IPS-20b (cell line): ENCODE data around the gene SLC22A4.

Experiments
- H3K27ac ChIP-seq: one replicate; pipeline ENCODE4 v1.5.1; 2013; ENCODE audit warnings: low read length
- H3K27me3 ChIP-seq: 2 replicates; pipeline ENCODE4 v1.6.1; 2013; ENCODE audit warnings: mild to moderate bottlenecking, low read length, inconsistent platforms; ENCODE audit not compliant: insufficient read depth
- H3K36me3 ChIP-seq: 2 replicates; pipeline ENCODE4 v1.6.1; 2013; ENCODE audit warnings: low read depth, mild to moderate bottlenecking, inconsistent platforms, low read length, moderate library complexity; ENCODE audit not compliant: insufficient read depth
- H3K4me1 ChIP-seq: 2 replicates; pipeline ENCODE4 v1.6.1; 2013; ENCODE audit warnings: mild to moderate bottlenecking, control low read depth, inconsistent platforms, low read length, moderate library complexity; ENCODE audit not compliant: insufficient read depth
- H3K4me3 ChIP-seq: 2 replicates; pipeline ENCODE4 v1.5.1; 2013; ENCODE audit warnings: mild to moderate bottlenecking, low read length, inconsistent platforms
- H3K9ac ChIP-seq: 2 replicates; pipeline ENCODE4 v1.6.1; 2013; ENCODE audit warnings: low read depth, mild to moderate bottlenecking, inconsistent platforms, low read length, moderate library complexity
- H3K9me3 ChIP-seq: 2 replicates; pipeline ENCODE4 v1.6.1; 2013; ENCODE audit warnings: mild to moderate bottlenecking, low read depth, low read length, inconsistent platforms; ENCODE audit not compliant: insufficient read depth

SLC22A4 gene

DNA sequence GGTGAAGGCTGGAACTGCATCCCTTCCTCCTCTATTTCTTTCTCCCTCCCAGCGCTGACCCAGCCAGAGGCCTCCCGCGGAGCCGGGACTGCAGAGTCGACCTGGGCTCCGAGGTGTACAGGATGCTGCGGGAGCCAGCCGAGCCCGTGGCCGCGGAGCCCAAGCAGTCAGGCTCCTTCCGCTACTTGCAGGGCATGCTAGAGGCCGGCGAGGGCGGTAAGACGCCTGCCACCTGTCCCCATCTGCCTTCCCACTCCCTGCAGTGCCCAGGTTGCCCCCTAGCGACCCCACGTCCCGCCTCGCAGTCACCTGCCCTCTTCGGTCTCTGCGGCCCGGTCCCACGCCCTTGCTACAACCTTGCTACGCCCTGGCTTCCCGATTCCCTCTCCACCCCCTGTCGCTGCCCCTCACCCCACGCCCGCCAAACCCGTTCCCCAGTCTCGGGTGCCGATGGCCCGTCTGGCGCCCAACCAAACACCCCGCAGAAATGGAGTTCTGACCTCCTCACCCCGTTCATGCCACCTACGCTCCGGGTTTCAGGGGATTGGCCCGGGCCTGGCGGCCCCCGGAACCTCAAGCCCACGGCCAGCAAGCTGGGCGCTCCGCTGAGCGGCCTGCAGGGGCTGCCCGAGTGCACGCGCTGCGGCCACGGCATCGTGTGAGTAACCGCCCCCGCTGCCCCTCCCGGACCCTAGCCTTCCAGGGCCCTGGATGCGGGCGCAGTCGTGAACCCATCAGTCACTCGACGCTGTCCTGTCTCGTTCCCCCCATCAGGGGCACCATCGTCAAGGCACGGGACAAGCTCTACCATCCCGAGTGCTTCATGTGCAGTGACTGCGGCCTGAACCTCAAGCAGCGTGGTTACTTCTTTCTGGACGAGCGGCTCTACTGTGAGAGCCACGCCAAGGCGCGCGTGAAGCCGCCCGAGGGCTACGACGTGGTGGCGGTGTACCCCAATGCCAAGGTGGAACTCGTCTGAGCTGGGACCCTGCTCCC lies 22.6 kb upstream of the SLC22A4 start:
- H3K9me3 ChIP-seq, result no peaks in the 10 kb centered on the region
- no peaks in the 10 kb centered on the region for H3K4me1 ChIP-seq
- no peaks in the 10 kb centered on the region for H3K27me3 ChIP-seq
- H3K4me3 ChIP-seq, result no peak overlapping the region
- H3K27ac ChIP-seq, result no peak overlapping the region
- no peaks in the 10 kb centered on the region for H3K36me3 ChIP-seq
- no peak overlapping the region for H3K9ac ChIP-seq

DNA sequence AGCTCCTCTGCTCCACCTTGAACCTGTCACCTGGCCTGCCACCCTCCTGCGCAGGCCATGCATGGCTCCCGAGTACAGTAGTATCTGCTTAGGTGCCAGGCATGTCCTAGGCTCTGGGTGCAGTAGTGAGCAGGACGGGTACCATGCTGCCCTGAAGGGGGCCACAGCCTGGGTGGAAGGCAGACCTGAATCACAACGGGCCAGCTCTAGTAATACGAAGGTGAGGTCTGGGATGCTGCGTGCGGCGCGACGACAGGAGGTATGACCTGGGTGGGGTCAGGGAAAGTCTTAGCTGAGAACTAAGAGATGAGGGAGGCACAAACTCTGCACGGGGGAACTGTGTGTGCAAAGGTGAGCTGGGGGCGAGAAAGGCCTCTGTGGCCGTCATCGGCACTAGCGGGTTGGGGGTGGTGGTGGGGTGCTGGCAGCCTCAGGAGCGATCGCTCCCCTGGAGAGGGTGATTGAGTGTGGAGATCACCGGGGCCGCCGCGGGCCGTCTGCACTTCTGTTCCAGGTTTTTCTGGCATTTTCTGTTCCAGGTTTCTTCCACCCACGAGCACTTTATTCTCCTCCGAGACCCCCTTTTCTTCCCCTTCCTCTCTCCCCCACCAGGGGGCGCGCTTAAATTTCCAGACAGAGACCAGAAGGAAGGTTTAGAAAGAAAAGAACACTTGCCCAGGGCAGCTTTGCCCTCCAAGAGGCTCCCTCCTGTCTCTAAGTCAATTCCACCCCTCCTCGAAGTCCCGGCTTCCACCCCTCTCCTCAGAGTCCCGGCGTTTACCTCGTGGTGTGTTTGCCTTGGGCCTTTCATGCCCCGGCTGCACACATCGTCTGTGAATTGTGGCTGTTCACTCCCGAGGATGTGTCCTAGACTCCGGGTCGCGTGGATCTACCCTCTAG lies 21.6 kb upstream of the SLC22A4 start:
- H3K4me1 ChIP-seq, result no peaks in the 10 kb centered on the region
- H3K4me3 ChIP-seq, result no peak overlapping the region
- no peaks in the 10 kb centered on the region for H3K27me3 ChIP-seq
- H3K9ac ChIP-seq, result no peak overlapping the region
- no peaks in the 10 kb centered on the region for H3K36me3 ChIP-seq
- H3K9me3 ChIP-seq, result no peaks in the 10 kb centered on the region
- H3K27ac ChIP-seq, result no peak overlapping the region

DNA sequence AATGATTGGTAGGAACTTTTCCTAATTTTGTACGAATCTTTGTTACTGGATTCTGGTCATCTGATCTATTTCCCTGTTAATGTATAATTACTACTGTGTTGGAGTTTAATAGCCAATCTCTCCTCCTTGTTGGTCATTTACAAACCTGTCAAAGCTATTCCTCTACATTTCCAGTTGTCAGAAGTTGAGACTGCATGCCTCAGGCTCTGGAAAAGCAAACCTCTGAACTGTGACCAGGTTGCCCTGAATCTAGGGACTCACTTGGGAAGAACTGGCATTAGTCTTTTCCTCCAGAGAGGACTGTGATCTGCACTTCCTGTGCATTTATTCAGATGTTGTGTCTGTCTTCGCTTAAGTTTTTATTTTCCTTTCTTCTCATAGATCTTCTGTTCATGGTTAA lies 20.6 kb upstream of the SLC22A4 start:
- Histone ChIP-seq H3K27ac (no peak overlapping the region), H3K27me3 (no peaks in the 10 kb centered on the region), H3K36me3 (no peaks in the 10 kb centered on the region), H3K9ac (no peak overlapping the region), H3K4me1 (peaks cover 6% of the 10 kb centered on the region), H3K4me3 (no peak overlapping the region), H3K9me3 (no peaks in the 10 kb centered on the region)

DNA sequence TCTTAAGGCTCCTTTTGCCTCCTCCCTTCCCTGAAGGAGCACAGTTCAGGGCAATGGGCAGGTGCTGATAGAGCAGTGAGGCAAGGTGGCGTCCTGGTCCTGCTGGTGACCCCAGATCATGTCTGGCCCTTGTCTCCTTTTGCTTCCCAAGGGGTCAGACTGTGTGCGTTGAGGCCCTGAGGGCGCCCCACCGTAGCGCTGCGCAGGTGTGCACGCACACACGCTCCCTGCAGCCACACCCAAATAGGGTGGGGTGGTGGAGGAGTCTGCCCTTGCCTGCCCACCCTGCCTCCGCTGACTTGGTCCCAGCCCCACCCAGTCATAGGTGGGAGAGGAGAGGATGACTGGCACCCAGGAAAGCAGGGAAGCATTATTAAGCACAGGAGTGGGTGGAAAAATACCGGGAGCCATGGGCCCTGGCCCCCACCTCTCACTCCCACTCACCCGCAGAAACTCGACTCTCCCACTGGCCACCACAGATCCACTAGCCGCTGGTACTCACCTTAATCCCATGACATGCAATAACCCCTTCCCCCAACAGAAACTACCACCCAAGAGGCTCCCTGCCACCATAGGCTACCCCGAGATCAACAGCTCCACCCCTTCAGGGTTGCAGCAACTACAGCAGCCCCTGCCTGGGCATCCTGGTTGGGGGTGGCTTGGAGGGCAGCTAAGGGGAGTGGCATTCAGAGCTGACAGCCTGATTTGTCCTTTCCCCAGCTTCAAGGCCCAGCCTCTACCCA lies 20.0 kb upstream of the SLC22A4 start:
- no peaks in the 10 kb centered on the region for H3K36me3 ChIP-seq
- H3K27me3 ChIP-seq, result no peaks in the 10 kb centered on the region
- H3K9me3 ChIP-seq, result no peaks in the 10 kb centered on the region
- H3K9ac ChIP-seq, result no peak overlapping the region
- H3K27ac ChIP-seq, result no peak overlapping the region
- H3K4me1 ChIP-seq, result peaks cover 6% of the 10 kb centered on the region
- no peak overlapping the region for H3K4me3 ChIP-seq

DNA sequence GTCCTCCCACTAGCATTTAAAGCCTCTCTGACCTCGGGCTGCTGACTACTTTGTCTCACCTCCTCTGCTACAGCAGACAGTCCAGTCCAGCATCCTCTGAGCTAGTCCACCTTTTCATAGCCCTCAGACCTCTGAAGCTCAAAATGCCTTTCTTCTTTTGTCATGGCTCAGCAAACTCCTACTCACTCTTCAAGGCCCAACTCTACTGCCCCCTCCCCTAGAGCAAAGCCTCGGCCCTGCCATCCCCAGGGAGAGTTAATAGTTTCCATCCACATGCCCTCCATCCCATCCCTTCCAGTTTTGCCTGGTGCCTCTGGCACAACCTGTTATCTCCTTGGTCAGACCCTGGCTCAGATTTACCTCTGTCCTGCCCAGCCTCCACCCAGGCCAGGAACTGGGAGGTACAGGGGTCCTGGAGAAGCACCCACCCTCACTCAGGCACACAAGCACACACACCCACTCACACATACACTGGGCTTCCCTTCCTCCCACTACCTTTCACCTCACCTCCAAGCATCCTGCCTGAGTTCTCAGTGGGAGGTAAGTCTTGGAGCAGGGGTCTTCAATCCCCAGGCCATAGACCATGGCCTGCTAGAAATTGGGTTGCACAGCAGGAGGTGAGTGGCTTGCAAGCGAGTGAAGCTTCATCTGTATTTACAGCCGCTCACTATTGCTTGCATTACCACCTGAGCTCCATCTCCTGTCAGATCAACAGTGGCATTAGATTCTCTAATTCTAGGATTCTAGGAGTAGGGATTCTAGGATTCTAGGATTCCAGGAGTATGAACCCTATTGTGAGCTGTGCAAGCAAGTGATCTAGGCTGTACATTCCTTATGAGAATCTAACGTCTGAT lies 18.6 kb upstream of the SLC22A4 start:
- no peak overlapping the region for H3K4me3 ChIP-seq
- no peak overlapping the region for H3K27ac ChIP-seq
- no peaks in the 10 kb centered on the region for H3K27me3 ChIP-seq
- no peaks in the 10 kb centered on the region for H3K36me3 ChIP-seq
- H3K9me3 ChIP-seq, result no peaks in the 10 kb centered on the region
- peaks cover 6% of the 10 kb centered on the region for H3K4me1 ChIP-seq
- H3K9ac ChIP-seq, result no peak overlapping the region

DNA sequence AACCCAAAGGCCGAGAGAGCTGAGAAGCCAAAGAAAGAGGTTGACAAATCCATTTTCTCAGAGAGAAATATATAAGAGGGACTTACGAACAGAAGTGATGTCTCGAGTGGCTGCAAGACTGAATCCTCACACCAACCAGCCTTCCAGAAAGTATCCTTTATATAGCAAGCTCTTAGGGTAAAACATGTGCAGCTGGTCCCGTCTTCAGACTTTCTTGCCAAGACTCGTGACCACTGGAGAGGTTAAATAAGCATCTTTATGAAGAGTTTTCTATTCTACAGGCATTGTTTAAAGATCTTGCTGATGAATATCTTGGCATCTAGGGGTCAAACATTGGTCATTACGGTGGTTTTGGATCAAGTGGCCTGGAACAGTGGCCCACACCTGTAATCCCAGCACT lies 16.9 kb upstream of the SLC22A4 start:
- peaks cover 6% of the 10 kb centered on the region for H3K4me1 ChIP-seq
- no peak overlapping the region for H3K9ac ChIP-seq
- H3K36me3 ChIP-seq, result no peaks in the 10 kb centered on the region
- H3K27me3 ChIP-seq, result no peaks in the 10 kb centered on the region; the same call in 1 of the 2 replicates
- H3K27ac ChIP-seq, result no peak overlapping the region
- no peak overlapping the region for H3K4me3 ChIP-seq
- H3K9me3 ChIP-seq, result no peaks in the 10 kb centered on the region

DNA sequence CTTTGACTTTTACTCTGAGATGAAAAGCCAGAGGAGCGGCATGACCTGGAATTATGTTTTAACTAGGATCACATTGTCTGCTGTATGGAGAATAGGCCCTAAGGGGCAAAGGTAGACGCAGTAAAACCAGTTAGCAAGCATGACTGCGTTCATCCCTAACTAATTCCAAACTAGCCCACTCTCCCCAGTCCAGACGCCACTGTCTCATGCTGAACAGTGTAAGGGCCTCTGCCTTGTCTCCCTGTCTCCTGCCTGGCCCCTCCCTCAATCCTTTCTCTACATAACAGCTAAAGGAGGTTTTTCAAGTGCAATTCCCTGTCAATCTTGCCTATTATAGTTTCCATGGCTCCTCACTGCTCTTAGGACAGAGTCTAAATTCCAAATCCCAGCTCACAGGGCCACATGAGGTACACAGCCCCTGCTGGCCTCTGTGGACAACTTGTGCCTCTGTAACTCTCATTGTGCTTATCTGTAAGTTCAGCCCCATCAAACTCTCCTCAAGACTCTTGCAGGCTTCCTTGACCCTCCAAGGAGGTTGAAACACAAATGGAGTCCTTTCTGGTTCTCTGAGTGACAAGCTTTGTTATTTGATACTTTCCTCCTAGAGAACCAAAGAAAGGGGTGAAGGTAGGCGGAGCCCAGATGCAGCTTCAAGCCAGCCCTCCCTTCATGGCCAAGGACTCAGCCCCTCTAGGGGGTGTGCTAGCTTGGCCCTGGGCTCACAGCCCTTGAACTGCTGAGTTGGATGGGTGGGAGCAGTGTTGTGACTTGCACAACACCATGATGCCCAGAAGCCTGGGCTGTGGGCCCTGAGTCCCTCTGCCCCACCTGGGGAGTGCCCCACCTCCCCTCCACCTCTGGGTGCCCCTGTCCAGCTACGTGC lies 16.0 kb upstream of the SLC22A4 start:
- H3K4me1 ChIP-seq, result peaks cover 6% of the 10 kb centered on the region
- H3K27ac ChIP-seq, result no peak overlapping the region
- no peak overlapping the region for H3K9ac ChIP-seq
- H3K9me3 ChIP-seq, result no peaks in the 10 kb centered on the region
- H3K4me3 ChIP-seq, result no peak overlapping the region
- no peaks in the 10 kb centered on the region for H3K36me3 ChIP-seq
- no peaks in the 10 kb centered on the region; the same call in 1 of the 2 replicates for H3K27me3 ChIP-seq

DNA sequence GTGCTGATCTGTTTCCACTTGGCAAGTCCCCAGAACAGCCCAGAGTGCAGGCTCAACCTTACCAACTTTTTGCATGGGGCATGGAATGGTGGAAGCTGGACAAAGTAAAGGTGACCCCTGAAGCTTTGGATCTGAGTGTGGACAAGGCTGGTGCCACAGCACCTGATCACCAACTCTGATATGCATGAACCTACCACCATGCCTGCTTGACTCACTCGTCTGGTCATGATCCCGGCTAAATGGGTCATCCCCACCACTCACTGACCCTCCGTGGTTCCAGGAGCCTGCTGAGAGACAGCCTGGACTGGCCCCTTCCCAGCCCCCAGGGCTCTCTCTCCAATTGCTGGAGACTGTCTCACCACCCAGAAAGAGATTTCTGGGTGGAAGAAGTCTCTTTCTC lies 14.4 kb upstream of the SLC22A4 start:
- Histone ChIP-seq H3K27me3 (no peaks in the 10 kb centered on the region; the same call in 1 of the 2 replicates), H3K4me1 (peaks cover 6% of the 10 kb centered on the region), H3K9me3 (no peaks in the 10 kb centered on the region), H3K9ac (no peak overlapping the region), H3K27ac (no peak overlapping the region), H3K4me3 (no peak overlapping the region), H3K36me3 (no peaks in the 10 kb centered on the region)

DNA sequence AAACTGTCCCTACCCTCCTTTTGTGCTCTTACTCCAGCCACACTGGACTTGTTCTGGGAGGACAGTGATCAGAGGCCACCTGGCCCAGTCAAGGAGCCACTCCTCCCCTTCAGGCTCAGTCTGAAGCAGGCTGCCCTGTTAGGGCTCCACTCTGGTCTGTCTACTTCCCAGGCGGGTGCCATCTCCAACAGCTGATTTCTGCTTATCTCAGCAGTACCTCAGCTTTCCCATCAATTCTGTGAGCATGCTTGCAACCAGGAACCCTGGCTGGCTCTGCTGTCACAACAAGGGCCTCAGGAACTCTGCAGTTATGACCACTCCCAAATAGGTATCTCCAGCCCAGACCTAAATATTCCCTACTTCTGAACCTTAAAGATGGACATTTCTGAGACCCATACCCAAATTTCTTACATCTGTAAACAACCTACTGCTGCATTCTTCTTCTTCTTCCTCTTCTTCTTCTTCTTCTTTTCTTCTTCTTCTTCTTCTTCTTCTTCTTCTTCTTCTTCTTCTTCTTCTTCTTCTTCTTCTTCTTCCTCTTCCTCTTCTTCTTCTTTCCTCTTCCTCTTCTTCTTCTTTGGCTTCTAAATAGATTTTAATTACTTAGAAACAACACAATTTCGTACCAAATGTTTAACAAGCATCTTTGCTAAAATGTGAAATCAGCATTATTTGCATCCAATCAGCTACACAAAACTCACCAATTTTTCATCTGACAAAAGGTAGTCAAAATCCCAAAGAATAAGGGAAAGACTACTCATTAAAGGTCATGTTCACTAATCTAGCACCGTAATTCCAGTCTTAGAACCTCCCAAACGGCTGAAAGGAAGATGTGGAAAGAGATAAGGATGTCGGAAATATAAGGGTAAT lies 13.6 kb upstream of the SLC22A4 start:
- Histone ChIP-seq H3K27ac (no peak overlapping the region), H3K4me1 (peaks cover 6% of the 10 kb centered on the region), H3K4me3 (no peak overlapping the region), H3K27me3 (no peaks in the 10 kb centered on the region; the same call in 1 of the 2 replicates), H3K9me3 (no peaks in the 10 kb centered on the region), H3K9ac (no peak overlapping the region), H3K36me3 (no peaks in the 10 kb centered on the region)
